ENCODE measurements around the gene DKC1. TPM values are rescaled to one million over a fixed set of nuclear protein-coding genes. Genes with fewer than 3 reads are reported as not detected.

DKC1 gene
- total RNA-seq, 1 experiment from 2014 or later: 123 TPM

DNA sequence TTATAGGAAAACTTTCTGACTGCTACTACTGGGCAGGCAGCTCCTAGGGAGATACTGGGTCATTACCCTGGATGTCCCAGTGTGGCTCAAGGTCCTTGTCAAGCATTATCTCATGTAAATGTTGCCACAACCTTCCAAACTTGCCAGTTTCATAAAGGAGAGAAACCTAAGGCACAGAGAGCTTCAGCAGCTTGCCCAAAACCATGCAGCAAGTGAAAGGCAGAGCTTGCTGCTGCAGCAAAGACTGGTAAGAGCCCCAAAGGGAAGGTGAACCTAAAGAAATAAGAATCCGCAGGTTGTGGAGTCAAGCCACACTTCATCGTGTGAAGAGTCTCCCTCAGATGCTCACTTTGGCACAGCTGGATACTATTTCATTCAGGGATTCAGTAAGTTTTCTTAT is 40.3 kb downstream of the DKC1 start:
- RAD21 ChIA-PET (ENCODE audit: low non-redundant PET in 1 of 2, low total read pairs in 2 of 2, uncharacterized antibody in 2 of 2, unreplicated experiment in 2 of 2): no interaction called here
- Histone ChIP-seq H3K4me2 (ENCODE audit: low read length) (no peak overlapping the region), H4K20me1 (ENCODE audit: insufficient read depth) (no peaks in the 10 kb centered on the region), H3K27me3 (ENCODE audit: insufficient read depth, low read length) (no peaks in the 10 kb centered on the region), H3K9ac (ENCODE audit: low read length) (no peak overlapping the region), H3K36me3 (ENCODE audit: control insufficient read depth in 1 of 2, insufficient read depth in 2 of 2, low read length in 2 of 2) (no peaks in the 10 kb centered on the region), H3K4me3 (replicated peaks in 1 of 2; ENCODE audit: low read depth in 1 of 2, low read length in 2 of 2) (no peak overlapping the region), H3K9me3 (ENCODE audit: control insufficient read depth in 1 of 2, insufficient read depth in 1 of 2, low read depth in 1 of 2, low read length in 2 of 2) (no peaks in the 10 kb centered on the region), H3K4me1 (ENCODE audit: control insufficient read depth in 1 of 2, insufficient read depth in 2 of 2, low read length in 2 of 2) (peaks cover 23 to 42% of the 10 kb centered on the region in 2 experiments), H3K27ac (ENCODE audit: low read depth, low read length) (no peak overlapping the region), H2AFZ (ENCODE audit: low read depth, low read length, poor library complexity, severe bottlenecking) (no peak overlapping the region), H3K79me2 (ENCODE audit: insufficient read depth, low read length) (no peaks in the 10 kb centered on the region), H3K9me2 (ENCODE audit: insufficient read depth) (no peaks in the 10 kb centered on the region)
- TF ChIP-seq FOSL1 (IDR thresholded peaks at IDR 0.05; ENCODE audit: low read depth) (no peak), ZNF274 (IDR thresholded peaks at IDR 0.05; ENCODE audit: low read depth, low read length) (no peak), YY1 (IDR thresholded peaks at IDR 0.05; ENCODE audit: extremely low read depth, insufficient replicate concordance, low read depth, low read length) (no peak), POLR2A (IDR thresholded peaks at IDR 0.05; ENCODE audit: borderline replicate concordance, extremely low read depth, insufficient read depth, insufficient read length) (no peak), SP1 (IDR thresholded peaks at IDR 0.05; ENCODE audit: low read depth) (no peak)
- TF ChIP-seq, protein P1, sequence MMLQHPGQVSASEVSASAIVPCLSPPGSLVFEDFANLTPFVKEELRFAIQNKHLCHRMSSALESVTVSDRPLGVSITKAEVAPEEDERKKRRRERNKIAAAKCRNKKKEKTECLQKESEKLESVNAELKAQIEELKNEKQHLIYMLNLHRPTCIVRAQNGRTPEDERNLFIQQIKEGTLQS (IDR thresholded peaks at IDR 0.05): no peak
- ATAC-seq (no peak), DNase-seq (ENCODE audit: low read depth, low spot score) (no peak)
- BruUV-seq (replicated peaks): no TSS peak
- POLR2A ChIA-PET: no interaction called here
- intact Hi-C loops (cut with micrococcal nuclease): no loop called here
- CTCF ChIA-PET: no interaction called here

DNA sequence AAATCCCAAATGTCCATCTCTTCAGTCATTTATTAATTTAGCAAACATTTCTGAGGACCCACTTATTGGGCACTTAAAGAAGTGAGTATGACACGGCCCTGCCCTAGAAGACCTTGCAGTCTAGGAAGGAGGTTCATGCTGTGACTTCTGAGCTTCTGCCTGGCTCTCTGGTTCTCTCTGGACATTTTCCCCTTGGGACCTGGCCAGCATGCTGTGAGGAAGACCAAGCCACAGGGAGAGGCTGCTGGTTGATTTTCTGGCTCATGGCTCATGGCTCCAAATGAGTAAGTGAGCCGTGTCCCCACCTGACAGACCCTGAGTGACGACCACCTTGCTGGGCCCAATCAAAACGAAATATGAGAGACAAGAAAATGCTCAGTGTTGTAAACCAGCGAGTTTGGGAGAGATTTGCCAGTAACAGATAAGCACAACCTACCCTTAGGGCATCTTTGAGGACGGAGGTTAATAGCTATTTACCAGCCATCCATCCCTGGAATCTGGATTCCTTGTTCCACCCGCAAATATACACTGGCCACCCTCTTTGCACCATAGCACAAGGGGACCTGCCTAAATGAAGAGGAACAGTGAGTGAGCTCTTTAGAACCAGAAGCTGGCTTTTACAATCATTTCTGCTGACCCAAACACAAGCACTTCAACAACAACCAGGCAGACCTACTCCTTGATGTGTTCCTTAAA is 41.7 kb downstream of the DKC1 start:
- H3K4me3 ChIP-seq (replicated peaks in 1 of 2; ENCODE audit: low read depth in 1 of 2, low read length in 2 of 2): peak overlapping the region; percentile 47 to 62
- H2AFZ ChIP-seq (ENCODE audit: low read depth, low read length, poor library complexity, severe bottlenecking): no peak overlapping the region
- CTCF ChIA-PET: no interaction called here
- H3K36me3 ChIP-seq (ENCODE audit: control insufficient read depth in 1 of 2, insufficient read depth in 2 of 2, low read length in 2 of 2): no peaks in the 10 kb centered on the region
- H3K27ac ChIP-seq (ENCODE audit: low read depth, low read length): no peak overlapping the region
- BruUV-seq (replicated peaks): TSS peak; percentile 41
- no peaks in the 10 kb centered on the region for H3K27me3 ChIP-seq (ENCODE audit: insufficient read depth, low read length)
- intact Hi-C loops (cut with micrococcal nuclease): no loop called here
- no peaks in the 10 kb centered on the region for H3K9me2 ChIP-seq (ENCODE audit: insufficient read depth)
- H3K9me3 ChIP-seq (ENCODE audit: control insufficient read depth in 1 of 2, insufficient read depth in 1 of 2, low read depth in 1 of 2, low read length in 2 of 2): no peaks in the 10 kb centered on the region
- H4K20me1 ChIP-seq (ENCODE audit: insufficient read depth): no peaks in the 10 kb centered on the region
- DNase-seq (ENCODE audit: low read depth, low spot score) (no peak), ATAC-seq (no peak)
- RAD21 ChIA-PET (ENCODE audit: low non-redundant PET in 1 of 2, low total read pairs in 2 of 2, uncharacterized antibody in 2 of 2, unreplicated experiment in 2 of 2): no interaction called here
- no peaks in the 10 kb centered on the region for H3K79me2 ChIP-seq (ENCODE audit: insufficient read depth, low read length)
- peak overlapping the region; percentile 52 for H3K9ac ChIP-seq (ENCODE audit: low read length)
- peak overlapping the region; percentile 82 for H3K4me2 ChIP-seq (ENCODE audit: low read length)
- no peak for TF ChIP-seq ZNF274 (IDR thresholded peaks at IDR 0.05; ENCODE audit: low read depth, low read length)
- no peak for TF ChIP-seq JUND (IDR thresholded peaks at IDR 0.05)
- TF ChIP-seq EZH2 (IDR thresholded peaks at IDR 0.05): no peak
- TF ChIP-seq, protein P2, sequence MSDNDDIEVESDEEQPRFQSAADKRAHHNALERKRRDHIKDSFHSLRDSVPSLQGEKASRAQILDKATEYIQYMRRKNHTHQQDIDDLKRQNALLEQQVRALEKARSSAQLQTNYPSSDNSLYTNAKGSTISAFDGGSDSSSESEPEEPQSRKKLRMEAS (IDR thresholded peaks at IDR 0.05): no peak
- POLR2A ChIA-PET: no interaction called here
- peaks cover 11 to 27% of the 10 kb centered on the region in 2 experiments for H3K4me1 ChIP-seq (ENCODE audit: control insufficient read depth in 1 of 2, insufficient read depth in 2 of 2, low read length in 2 of 2)

Data from HCT116 (cell line).